Loucy (cell line): Measurements from ENCODE around the gene TMEM53.
A peak's percentile ranks its signal among the peaks of the same experiment; 100 is the strongest.

ENCODE experiments used
- H2AFZ ChIP-seq: fragments of 200-600 bp; sonication (generic); 2 replicates; pipeline ENCODE4 v1.6.0; 2016; ENCODE audit warnings: antibody characterized with exemption, mild to moderate bottlenecking, low read length, moderate library complexity
- H3F3A ChIP-seq: fragments of 200-600 bp; 2 replicates; pipeline ENCODE4 v1.6.0; 2016; ENCODE audit warnings: antibody characterized with exemption, low read depth, mild to moderate bottlenecking
- H3K27me3 ChIP-seq: fragments of 200-600 bp; sonication (generic); 2 replicates; pipeline ENCODE4 v1.6.1; 2014; ENCODE audit warnings: low read length, mild to moderate bottlenecking; ENCODE audit not compliant: insufficient read depth, poor library complexity, severe bottlenecking
- H3K36me3 ChIP-seq: fragments of 200-600 bp; sonication (generic); 2 replicates; pipeline ENCODE4 v1.6.1; 2016; ENCODE audit warnings: low read length; ENCODE audit not compliant: insufficient read depth
- H3K4me1 ChIP-seq: fragments of 200-600 bp; sonication (generic); 2 replicates; pipeline ENCODE4 v1.5.1; 2014; ENCODE audit warnings: low read length, mild to moderate bottlenecking; ENCODE audit not compliant: insufficient read depth, poor library complexity, severe bottlenecking
- H3K4me2 ChIP-seq: fragments of 200-600 bp; sonication (generic); 2 replicates; pipeline ENCODE4 v1.6.0; 2014; ENCODE audit warnings: antibody characterized with exemption, low read length, low read depth, mild to moderate bottlenecking; ENCODE audit not compliant: poor library complexity, severe bottlenecking
- H3K4me3 ChIP-seq: fragments of 200-600 bp; sonication (generic); 2 replicates; pipeline ENCODE4 v1.5.1; 2014; ENCODE audit warnings: low read length, mild to moderate bottlenecking, mixed read lengths; ENCODE audit not compliant: poor library complexity, severe bottlenecking
- H3K79me2 ChIP-seq: fragments of 200-600 bp; sonication (generic); 2 replicates; pipeline ENCODE4 v1.6.1; 2014; ENCODE audit warnings: low read length; ENCODE audit not compliant: insufficient read depth
- H3K9ac ChIP-seq: fragments of 200-600 bp; sonication (generic); 2 replicates; pipeline ENCODE4 v1.6.0; 2014; ENCODE audit warnings: mild to moderate bottlenecking, low read depth, low read length, moderate library complexity; ENCODE audit not compliant: poor library complexity, severe bottlenecking
- H3K9me2 ChIP-seq: fragments of 200-600 bp; sonication (generic); replicated peaks from 2 replicates; pipeline ENCODE4 v1.6.1; 2016; ENCODE audit warnings: low read depth, low read length, mixed read lengths
- H3K9me3 ChIP-seq: fragments of 200-600 bp; sonication (generic); 2 replicates; pipeline ENCODE4 v1.6.1; 2014; ENCODE audit warnings: mild to moderate bottlenecking, antibody characterized with exemption, low read length, low read depth; ENCODE audit not compliant: insufficient read depth
- H4K20me1 ChIP-seq: fragments of 200-600 bp; sonication (generic); 2 replicates; pipeline ENCODE4 v1.6.0; 2014; ENCODE audit warnings: antibody characterized with exemption, low read length, mild to moderate bottlenecking; ENCODE audit not compliant: insufficient read depth, poor library complexity, severe bottlenecking
- EZH2phosphoT487 ChIP-seq: fragments of 200-600 bp; IDR thresholded peaks from 2 replicates; pipeline ENCODE4 v1.6.1; 2018; ENCODE audit warnings: antibody characterized with exemption, mild to moderate bottlenecking, moderate library complexity, borderline replicate concordance
- TF ChIP-seq, protein P1 (sequence below): fragments of 200-600 bp; sonication (generic); conservative IDR thresholded peaks from 2 replicates; pipeline ENCODE4 v1.5.1; 2014; ENCODE audit warnings: mild to moderate bottlenecking, antibody characterized with exemption, low read length

Gene TMEM53

DNA sequence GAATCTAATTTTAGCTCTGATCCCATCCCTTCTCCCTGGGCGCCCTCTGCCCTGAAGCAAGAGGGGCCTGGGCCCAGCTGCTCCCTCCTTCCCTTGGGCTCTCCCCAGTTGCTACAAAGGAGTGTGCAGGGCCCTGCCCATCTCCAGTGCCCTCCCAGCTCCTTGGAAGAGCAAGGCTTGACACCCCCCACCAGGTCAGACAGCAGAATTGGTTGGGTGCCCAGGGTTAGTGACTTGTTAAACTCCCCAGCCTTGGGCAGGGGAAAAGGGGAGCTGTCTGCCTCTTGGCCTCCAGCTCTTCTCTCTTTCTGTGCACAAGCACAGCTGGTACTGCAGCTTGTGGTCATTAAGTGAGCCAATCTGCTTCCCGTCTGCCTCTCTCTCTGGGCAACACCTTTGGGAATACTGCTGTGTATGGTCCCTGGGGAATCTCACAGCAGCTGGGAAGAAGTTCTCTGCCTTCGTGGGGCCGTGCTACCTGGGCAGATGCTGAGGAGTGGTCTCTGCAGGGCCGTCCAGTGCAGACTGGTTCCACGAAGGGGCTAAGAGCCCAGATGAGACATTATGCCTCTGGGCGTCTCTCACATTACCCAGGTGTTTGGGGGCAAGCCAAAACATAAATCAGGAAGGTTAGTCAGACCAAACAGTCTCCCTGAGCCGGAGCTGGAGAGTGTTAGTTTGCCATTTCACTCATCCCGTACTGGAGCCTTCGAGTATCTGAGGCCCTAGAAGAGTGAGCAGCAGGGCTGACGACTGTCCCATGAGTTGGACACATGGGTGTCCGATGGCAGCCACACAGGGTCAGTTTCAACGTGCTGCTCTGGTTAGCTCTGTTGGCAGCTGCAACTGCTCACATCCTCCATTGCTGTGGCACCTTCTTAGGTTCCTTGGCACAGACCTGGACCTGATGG lies 37.3 kb downstream of the TMEM53 start:
- Histone ChIP-seq H3K9me2 (no peaks in the 10 kb centered on the region), H3K79me2 (peaks cover 61% of the 10 kb centered on the region), H3K36me3 (peaks cover 68% of the 10 kb centered on the region; the same call in 1 of the 2 replicates), H3K4me1 (peaks cover 26% of the 10 kb centered on the region), H3K4me2 (no peak overlapping the region), H4K20me1 (peaks cover 25% of the 10 kb centered on the region), H3F3A (peaks cover 2% of the 10 kb centered on the region), H2AFZ (no peak overlapping the region), H3K9me3 (no peaks in the 10 kb centered on the region), H3K27me3 (peaks cover 2% of the 10 kb centered on the region), H3K9ac (no peak overlapping the region), H3K4me3 (no peak overlapping the region)
- no peak for TF ChIP-seq EZH2phosphoT487
- TF ChIP-seq, protein P1, sequence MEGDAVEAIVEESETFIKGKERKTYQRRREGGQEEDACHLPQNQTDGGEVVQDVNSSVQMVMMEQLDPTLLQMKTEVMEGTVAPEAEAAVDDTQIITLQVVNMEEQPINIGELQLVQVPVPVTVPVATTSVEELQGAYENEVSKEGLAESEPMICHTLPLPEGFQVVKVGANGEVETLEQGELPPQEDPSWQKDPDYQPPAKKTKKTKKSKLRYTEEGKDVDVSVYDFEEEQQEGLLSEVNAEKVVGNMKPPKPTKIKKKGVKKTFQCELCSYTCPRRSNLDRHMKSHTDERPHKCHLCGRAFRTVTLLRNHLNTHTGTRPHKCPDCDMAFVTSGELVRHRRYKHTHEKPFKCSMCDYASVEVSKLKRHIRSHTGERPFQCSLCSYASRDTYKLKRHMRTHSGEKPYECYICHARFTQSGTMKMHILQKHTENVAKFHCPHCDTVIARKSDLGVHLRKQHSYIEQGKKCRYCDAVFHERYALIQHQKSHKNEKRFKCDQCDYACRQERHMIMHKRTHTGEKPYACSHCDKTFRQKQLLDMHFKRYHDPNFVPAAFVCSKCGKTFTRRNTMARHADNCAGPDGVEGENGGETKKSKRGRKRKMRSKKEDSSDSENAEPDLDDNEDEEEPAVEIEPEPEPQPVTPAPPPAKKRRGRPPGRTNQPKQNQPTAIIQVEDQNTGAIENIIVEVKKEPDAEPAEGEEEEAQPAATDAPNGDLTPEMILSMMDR, result no peak

DNA sequence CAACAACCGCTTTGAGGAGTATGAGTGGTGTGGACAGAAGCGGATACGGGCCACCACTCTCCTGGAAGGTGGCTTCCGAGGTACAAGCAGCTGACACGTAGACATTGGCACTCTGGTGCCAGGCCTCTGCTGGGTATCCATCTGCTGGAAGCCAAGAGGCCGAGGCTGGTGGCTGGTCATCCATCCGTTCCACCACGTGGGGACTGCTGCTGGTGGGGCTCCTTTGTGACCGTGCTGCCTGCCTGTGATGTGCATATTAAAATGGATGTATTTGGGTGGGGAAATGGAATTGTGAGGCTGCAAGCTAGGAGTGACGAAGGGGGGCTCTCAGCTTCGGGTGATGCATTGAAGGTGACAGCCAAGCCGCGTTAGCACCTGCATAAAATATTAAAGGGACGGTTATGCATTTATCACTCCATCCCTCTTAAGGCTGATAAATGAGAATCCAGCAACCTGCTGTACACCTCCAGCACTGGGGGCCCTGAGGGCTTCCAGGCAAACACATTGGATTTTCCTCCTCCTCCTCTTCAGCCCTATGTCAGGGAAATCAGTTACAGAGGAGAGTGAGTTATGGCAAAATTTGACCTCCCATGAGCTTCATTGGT lies 38.1 kb downstream of the TMEM53 start:
- Histone ChIP-seq H3K4me1 (peaks cover 28% of the 10 kb centered on the region), H3K4me3 (no peak overlapping the region), H3K9me3 (no peaks in the 10 kb centered on the region), H2AFZ (no peak overlapping the region), H4K20me1 (peaks cover 25% of the 10 kb centered on the region), H3K4me2 (no peak overlapping the region), H3K36me3 (peaks cover 60% of the 10 kb centered on the region; the same call in 1 of the 2 replicates), H3F3A (peaks cover 3% of the 10 kb centered on the region), H3K79me2 (peaks cover 61% of the 10 kb centered on the region), H3K9ac (no peak overlapping the region), H3K9me2 (no peaks in the 10 kb centered on the region), H3K27me3 (peaks cover 3% of the 10 kb centered on the region)
- TF ChIP-seq EZH2phosphoT487, result no peak
- TF ChIP-seq, protein P1, result no peak

DNA sequence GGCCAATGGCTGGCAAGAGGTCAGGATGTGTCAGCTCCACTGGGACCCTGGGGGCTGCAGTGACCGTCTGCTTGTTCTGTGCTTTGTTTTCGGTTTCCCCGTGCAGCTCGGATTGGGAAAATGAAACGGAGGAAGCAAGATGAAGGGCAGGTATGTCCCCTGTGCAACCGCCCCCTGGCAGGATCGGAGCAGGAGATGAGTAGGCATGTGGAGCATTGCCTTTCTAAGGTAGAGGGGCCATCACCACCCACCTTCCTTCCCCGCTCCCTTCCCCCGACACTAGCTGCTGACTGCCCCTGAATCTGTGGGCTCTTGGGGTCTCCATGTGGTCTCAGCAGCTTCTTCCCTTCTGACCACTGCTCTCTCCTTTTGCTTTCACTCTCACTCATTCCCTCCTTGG lies 38.8 kb downstream of the TMEM53 start:
- H4K20me1 ChIP-seq, result peaks cover 25% of the 10 kb centered on the region
- TF ChIP-seq, protein P1, result no peak
- no peak for TF ChIP-seq EZH2phosphoT487

More for the DNA sequence above, 38.8 kb downstream of the TMEM53 start:
- Histone ChIP-seq H3K4me2 (peak overlapping the region; percentile 85), H3K9me3 (no peaks in the 10 kb centered on the region), H3K9me2 (no peaks in the 10 kb centered on the region), H3K36me3 (peaks cover 53% of the 10 kb centered on the region; the same call in 1 of the 2 replicates), H3K4me3 (no peak overlapping the region), H3K4me1 (peaks cover 35% of the 10 kb centered on the region), H2AFZ (no peak overlapping the region), H3K9ac (peak overlapping the region; percentile 9), H3F3A (peaks cover 3% of the 10 kb centered on the region), H3K79me2 (peaks cover 61% of the 10 kb centered on the region), H3K27me3 (peaks cover 3% of the 10 kb centered on the region)
